Measurements from ENCODE around the gene TBXA2R. TPM values are rescaled to one million over a fixed set of nuclear protein-coding genes. Genes with fewer than 3 reads are reported as not detected.
A peak's percentile ranks its signal among the peaks of the same experiment; 100 is the strongest.

Gene TBXA2R
- total RNA-seq, 1 donor, result 4.3 TPM

DNA sequence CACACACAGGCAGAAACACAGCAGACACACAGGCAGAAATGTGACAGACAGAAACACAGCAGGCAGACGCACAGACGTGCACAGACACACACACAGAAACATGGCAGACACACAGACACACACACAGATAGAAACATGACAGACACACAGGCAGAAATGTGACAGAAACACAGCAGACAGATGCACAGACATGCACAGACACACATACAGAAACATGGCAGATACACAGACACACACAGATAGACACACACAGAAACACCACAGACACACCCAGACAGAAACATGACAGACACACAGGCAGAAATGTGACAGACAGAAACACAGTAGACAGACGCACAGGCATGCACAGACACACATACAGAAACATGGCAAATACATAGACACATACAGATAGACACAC is 1.3 kb downstream of the TBXA2R start:
- DNase-seq (ENCODE audit: low read depth), result no peak
- TF ChIP-seq, protein P1, sequence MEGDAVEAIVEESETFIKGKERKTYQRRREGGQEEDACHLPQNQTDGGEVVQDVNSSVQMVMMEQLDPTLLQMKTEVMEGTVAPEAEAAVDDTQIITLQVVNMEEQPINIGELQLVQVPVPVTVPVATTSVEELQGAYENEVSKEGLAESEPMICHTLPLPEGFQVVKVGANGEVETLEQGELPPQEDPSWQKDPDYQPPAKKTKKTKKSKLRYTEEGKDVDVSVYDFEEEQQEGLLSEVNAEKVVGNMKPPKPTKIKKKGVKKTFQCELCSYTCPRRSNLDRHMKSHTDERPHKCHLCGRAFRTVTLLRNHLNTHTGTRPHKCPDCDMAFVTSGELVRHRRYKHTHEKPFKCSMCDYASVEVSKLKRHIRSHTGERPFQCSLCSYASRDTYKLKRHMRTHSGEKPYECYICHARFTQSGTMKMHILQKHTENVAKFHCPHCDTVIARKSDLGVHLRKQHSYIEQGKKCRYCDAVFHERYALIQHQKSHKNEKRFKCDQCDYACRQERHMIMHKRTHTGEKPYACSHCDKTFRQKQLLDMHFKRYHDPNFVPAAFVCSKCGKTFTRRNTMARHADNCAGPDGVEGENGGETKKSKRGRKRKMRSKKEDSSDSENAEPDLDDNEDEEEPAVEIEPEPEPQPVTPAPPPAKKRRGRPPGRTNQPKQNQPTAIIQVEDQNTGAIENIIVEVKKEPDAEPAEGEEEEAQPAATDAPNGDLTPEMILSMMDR (IDR thresholded peaks at IDR 0.05; ENCODE audit: insufficient read depth, low read depth, low read length), result no peak
- H3K4me3 ChIP-seq (ENCODE audit: low read depth, low read length), result peak overlapping the region; percentile 64

DNA sequence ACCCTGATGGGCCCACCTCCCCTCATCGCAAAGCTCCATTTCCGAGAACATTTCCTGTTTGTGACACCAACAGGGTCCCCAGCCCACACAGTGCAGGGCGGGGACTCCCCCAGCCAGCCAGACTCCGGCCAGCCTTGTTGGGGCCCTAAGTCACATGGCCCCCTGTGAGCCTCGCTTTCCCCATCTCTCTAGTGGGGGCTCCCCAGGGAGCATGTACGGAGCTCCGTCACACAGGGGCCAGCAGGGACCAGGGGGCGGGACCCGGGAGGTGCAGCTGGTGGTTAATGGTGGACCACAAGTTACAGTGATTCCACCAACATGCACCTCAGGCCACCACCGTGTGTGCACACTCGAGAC is 1.7 kb downstream of the TBXA2R start:
- H3K4me3 ChIP-seq (ENCODE audit: low read depth, low read length), result no peak overlapping the region
- DNase-seq (ENCODE audit: low read depth), result no peak
- TF ChIP-seq, protein P1 (IDR thresholded peaks at IDR 0.05; ENCODE audit: insufficient read depth, low read depth, low read length), result no peak

DNA sequence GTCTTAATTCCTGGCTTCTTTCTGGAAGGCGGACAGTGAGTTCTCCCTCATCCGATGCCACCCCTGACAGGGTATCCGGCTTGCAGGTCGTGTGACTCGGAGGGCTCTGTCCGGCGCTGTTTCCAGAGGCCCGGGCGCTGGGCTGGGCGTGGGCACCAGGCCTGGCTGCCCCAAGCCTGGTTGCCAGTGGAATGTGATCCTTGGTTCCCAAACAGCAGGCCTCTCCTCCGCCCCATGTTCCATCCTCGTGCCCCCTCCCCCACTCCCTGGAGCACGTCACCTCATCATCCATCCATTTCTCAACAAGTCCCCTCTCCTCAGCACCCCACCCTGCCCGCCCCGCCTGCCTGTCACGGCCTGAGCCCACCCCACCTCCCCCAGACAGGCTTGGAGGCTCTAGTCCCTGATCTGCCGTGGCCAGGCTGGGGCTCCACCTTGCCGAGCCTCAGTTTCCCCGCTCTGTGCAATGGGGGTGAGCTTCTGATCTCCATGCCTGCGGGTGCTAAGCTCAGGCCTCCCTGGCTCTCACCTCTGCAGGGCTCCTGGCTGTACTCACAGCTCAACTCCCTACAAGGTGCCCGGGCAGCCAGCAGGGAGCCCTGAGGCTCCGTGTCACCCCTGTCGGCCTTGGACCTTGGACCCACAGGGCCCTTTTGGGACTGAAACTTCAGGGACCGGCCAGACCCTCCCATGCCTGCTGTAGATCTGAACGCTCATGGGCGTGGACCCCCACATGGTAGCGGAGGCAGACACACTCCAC is 2.3 kb downstream of the TBXA2R start:
- TF ChIP-seq, protein P1 (IDR thresholded peaks at IDR 0.05; ENCODE audit: insufficient read depth, low read depth, low read length), result no peak
- DNase-seq (ENCODE audit: low read depth), result no peak
- no peak overlapping the region for H3K4me3 ChIP-seq (ENCODE audit: low read depth, low read length)

DNA sequence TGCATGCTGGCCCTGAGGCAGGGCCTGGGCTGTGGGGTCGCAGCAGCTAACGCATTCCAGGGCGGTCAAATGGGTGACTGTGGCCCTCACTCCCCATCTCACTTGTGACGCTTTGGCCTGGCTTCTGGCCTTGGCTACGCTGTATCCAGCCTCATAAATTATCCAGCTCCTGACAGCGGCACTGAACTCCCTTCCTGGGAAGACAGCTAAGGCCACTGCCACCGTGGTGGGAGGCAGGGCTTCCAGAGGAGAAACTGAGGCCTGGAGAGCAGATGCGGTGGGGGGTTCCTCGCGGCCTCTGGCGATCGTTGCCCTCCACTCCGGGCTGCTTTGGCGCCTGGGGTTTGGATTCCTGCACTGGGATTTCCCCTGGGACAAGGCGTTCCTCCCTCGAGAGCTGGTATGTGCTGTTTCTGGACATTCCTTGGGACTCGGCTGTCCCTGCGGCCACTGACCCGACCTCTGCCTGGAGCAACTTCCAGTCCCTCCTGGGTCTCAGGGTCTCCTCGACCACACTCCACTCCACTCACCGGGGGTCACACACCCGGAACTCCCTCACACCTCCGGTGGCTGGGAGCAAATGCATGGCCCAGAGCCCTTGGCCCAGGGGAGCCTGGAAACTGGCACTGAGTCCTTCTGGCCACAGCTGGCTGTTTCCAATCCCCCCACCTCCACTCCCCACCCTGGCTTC is 3.4 kb downstream of the TBXA2R start:
- TF ChIP-seq, protein P1 (IDR thresholded peaks at IDR 0.05; ENCODE audit: insufficient read depth, low read depth, low read length), result no peak
- H3K4me3 ChIP-seq (ENCODE audit: low read depth, low read length), result no peak overlapping the region
- DNase-seq (ENCODE audit: low read depth), result no peak

DNA sequence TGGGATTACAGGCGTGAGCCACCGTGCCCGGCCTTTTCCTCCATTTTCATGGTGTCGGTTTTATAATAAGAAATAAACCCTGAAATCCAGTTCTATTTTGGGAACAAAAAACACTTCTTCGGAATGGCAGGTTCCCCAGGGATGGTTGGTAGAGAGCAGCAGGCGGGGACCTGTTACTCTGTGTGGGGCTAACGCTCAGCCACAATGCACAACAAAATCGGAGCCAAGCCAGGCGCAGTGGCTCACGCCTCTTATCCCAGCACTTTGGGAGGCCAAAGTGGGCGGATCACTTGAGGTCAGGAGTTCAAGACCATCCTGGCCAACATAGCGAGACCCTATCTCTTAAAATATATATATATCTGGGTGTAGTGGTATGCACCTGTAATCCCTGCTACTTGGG is 5.7 kb downstream of the TBXA2R start:
- TF ChIP-seq, protein P1 (IDR thresholded peaks at IDR 0.05; ENCODE audit: insufficient read depth, low read depth, low read length), result no peak

DNA sequence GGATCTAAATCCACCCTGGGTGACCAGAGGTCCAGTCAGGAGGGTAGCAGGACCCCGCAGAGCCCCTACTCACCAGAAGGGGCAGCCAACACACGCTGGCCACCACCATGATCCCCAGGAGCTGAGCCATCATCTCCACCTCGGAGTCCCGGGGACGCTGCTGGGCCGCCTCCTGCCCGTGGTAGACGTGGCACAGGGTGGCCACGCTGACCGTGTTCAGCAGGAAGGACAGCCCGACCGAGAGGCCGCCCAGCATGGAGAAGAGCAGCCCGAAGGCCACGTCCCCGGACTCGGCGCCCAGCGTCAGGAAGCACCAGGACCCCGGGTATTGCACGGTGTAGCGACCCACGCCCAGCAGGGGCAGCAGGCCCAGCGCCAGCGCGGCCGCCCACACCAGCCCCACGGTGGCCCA is 6.9 kb downstream of the TBXA2R start:
- H3K4me3 ChIP-seq (ENCODE audit: low read depth, low read length), result no peak overlapping the region
- no peak for DNase-seq (ENCODE audit: low read depth)
- TF ChIP-seq, protein P1 (IDR thresholded peaks at IDR 0.05; ENCODE audit: insufficient read depth, low read depth, low read length), result no peak

More for the DNA sequence above, 5.7 kb downstream of the TBXA2R start:
- no peak for DNase-seq (ENCODE audit: low read depth)
- no peak overlapping the region for H3K4me3 ChIP-seq (ENCODE audit: low read depth, low read length)

Measured in fibroblast of villous mesenchyme (primary cell).